ENCODE data around the gene SLC14A1.

SLC14A1 gene

GRCh38 chr18:45724601-45725000 is 620 bp downstream of the SLC14A1 start:
- H3K27ac ChIP-seq (ENCODE audit: low read length) = no peak overlapping the region
- no peak for DNase-seq (ENCODE audit: low read depth, low spot score)
- no peaks in the 10 kb centered on the region for H3K27me3 ChIP-seq (ENCODE audit: control insufficient read depth, insufficient read depth, low read length)
- no peaks in the 10 kb centered on the region for H3K9me3 ChIP-seq (ENCODE audit: control insufficient read depth, insufficient read depth, low read length)
- no peaks in the 10 kb centered on the region for H3K4me1 ChIP-seq (ENCODE audit: control insufficient read depth, insufficient read depth, low read length)
- WGBS (ENCODE audit: insufficient coverage, insufficient read length) = no CpG with 5 or more reads among the region's 4 CpGs
- H3K4me3 ChIP-seq (ENCODE audit: low read length) = no peak overlapping the region
- H3K36me3 ChIP-seq (ENCODE audit: control insufficient read depth, insufficient read depth, low read length) = no peaks in the 10 kb centered on the region

- Histone ChIP-seq H3K36me3 (ENCODE audit: control insufficient read depth, insufficient read depth, low read length) (no peaks in the 10 kb centered on the region), H3K4me1 (ENCODE audit: control insufficient read depth, insufficient read depth, low read length) (no peaks in the 10 kb centered on the region), H3K27ac (ENCODE audit: low read length) (no peak overlapping the region), H3K9me3 (ENCODE audit: control insufficient read depth, insufficient read depth, low read length) (no peaks in the 10 kb centered on the region), H3K27me3 (ENCODE audit: control insufficient read depth, insufficient read depth, low read length) (no peaks in the 10 kb centered on the region), H3K4me3 (ENCODE audit: low read length) (no peak overlapping the region)
- WGBS (ENCODE audit: insufficient coverage, insufficient read length) = no CpG with 5 or more reads among the region's 4 CpGs
- DNase-seq (ENCODE audit: low read depth, low spot score) = no peak
Measured at GRCh38 chr18:45725336-45725735, 1.4 kb downstream of the SLC14A1 start.

- H3K9me3 ChIP-seq (ENCODE audit: control insufficient read depth, insufficient read depth, low read length) = no peaks in the 10 kb centered on the region
- DNase-seq (ENCODE audit: low read depth, low spot score) = no peak
- H3K4me3 ChIP-seq (ENCODE audit: low read length) = no peak overlapping the region
- H3K36me3 ChIP-seq (ENCODE audit: control insufficient read depth, insufficient read depth, low read length) = no peaks in the 10 kb centered on the region
- H3K27me3 ChIP-seq (ENCODE audit: control insufficient read depth, insufficient read depth, low read length) = no peaks in the 10 kb centered on the region
- WGBS (ENCODE audit: insufficient coverage, insufficient read length) = no CpG with 5 or more reads among the region's 3 CpGs
- H3K4me1 ChIP-seq (ENCODE audit: control insufficient read depth, insufficient read depth, low read length) = no peaks in the 10 kb centered on the region
- no peak overlapping the region for H3K27ac ChIP-seq (ENCODE audit: low read length)
Measured at GRCh38 chr18:45726603-45727002, 2.6 kb downstream of the SLC14A1 start.

- DNase-seq (ENCODE audit: low read depth, low spot score) = no peak
- no peaks in the 10 kb centered on the region for H3K4me1 ChIP-seq (ENCODE audit: control insufficient read depth, insufficient read depth, low read length)
- no peaks in the 10 kb centered on the region for H3K9me3 ChIP-seq (ENCODE audit: control insufficient read depth, insufficient read depth, low read length)
- no peaks in the 10 kb centered on the region for H3K36me3 ChIP-seq (ENCODE audit: control insufficient read depth, insufficient read depth, low read length)
- H3K27me3 ChIP-seq (ENCODE audit: control insufficient read depth, insufficient read depth, low read length) = no peaks in the 10 kb centered on the region
- no CpG with 5 or more reads among the region's 18 CpGs for WGBS (ENCODE audit: insufficient coverage, insufficient read length)
- no peak overlapping the region for H3K4me3 ChIP-seq (ENCODE audit: low read length)
- H3K27ac ChIP-seq (ENCODE audit: low read length) = no peak overlapping the region
Measured at GRCh38 chr18:45727068-45727467, 3.1 kb downstream of the SLC14A1 start.

GRCh38 chr18:45728336-45729010 is 4.5 kb downstream of the SLC14A1 start:
- no peak for DNase-seq (ENCODE audit: low read depth, low spot score)

GRCh38 chr18:45730832-45731575 is 7.0 kb downstream of the SLC14A1 start:
- Histone ChIP-seq H3K27ac (ENCODE audit: low read length) (no peak overlapping the region), H3K4me1 (ENCODE audit: control insufficient read depth, insufficient read depth, low read length) (no peaks in the 10 kb centered on the region), H3K4me3 (ENCODE audit: low read length) (no peak overlapping the region), H3K27me3 (ENCODE audit: control insufficient read depth, insufficient read depth, low read length) (no peaks in the 10 kb centered on the region), H3K36me3 (ENCODE audit: control insufficient read depth, insufficient read depth, low read length) (no peaks in the 10 kb centered on the region), H3K9me3 (ENCODE audit: control insufficient read depth, insufficient read depth, low read length) (no peaks in the 10 kb centered on the region)
- DNase-seq (ENCODE audit: low read depth, low spot score) = no peak
- no CpG with 5 or more reads among the region's 6 CpGs for WGBS (ENCODE audit: insufficient coverage, insufficient read length)

More at GRCh38 chr18:45728336-45729010, 4.5 kb downstream of the SLC14A1 start:
- H3K4me1 ChIP-seq (ENCODE audit: control insufficient read depth, insufficient read depth, low read length) = no peaks in the 10 kb centered on the region
- no peak overlapping the region for H3K27ac ChIP-seq (ENCODE audit: low read length)
- no peaks in the 10 kb centered on the region for H3K9me3 ChIP-seq (ENCODE audit: control insufficient read depth, insufficient read depth, low read length)
- H3K36me3 ChIP-seq (ENCODE audit: control insufficient read depth, insufficient read depth, low read length) = no peaks in the 10 kb centered on the region
- no CpG with 5 or more reads among the region's 2 CpGs for WGBS (ENCODE audit: insufficient coverage, insufficient read length)
- H3K27me3 ChIP-seq (ENCODE audit: control insufficient read depth, insufficient read depth, low read length) = no peaks in the 10 kb centered on the region
- no peak overlapping the region for H3K4me3 ChIP-seq (ENCODE audit: low read length)

- WGBS (ENCODE audit: insufficient coverage, insufficient read length) = no CpG with 5 or more reads among the region's 2 CpGs
- Histone ChIP-seq H3K27me3 (ENCODE audit: control insufficient read depth, insufficient read depth, low read length) (no peaks in the 10 kb centered on the region), H3K36me3 (ENCODE audit: control insufficient read depth, insufficient read depth, low read length) (no peaks in the 10 kb centered on the region), H3K27ac (ENCODE audit: low read length) (no peak overlapping the region), H3K9me3 (ENCODE audit: control insufficient read depth, insufficient read depth, low read length) (no peaks in the 10 kb centered on the region), H3K4me1 (ENCODE audit: control insufficient read depth, insufficient read depth, low read length) (no peaks in the 10 kb centered on the region), H3K4me3 (ENCODE audit: low read length) (no peak overlapping the region)
- no peak for DNase-seq (ENCODE audit: low read depth, low spot score)
Measured at GRCh38 chr18:45731716-45732115, 7.7 kb downstream of the SLC14A1 start.

- Histone ChIP-seq H3K4me3 (ENCODE audit: low read length) (no peak overlapping the region), H3K27me3 (ENCODE audit: control insufficient read depth, insufficient read depth, low read length) (no peaks in the 10 kb centered on the region), H3K4me1 (ENCODE audit: control insufficient read depth, insufficient read depth, low read length) (no peaks in the 10 kb centered on the region), H3K9me3 (ENCODE audit: control insufficient read depth, insufficient read depth, low read length) (no peaks in the 10 kb centered on the region), H3K27ac (ENCODE audit: low read length) (no peak overlapping the region), H3K36me3 (ENCODE audit: control insufficient read depth, insufficient read depth, low read length) (no peaks in the 10 kb centered on the region)
- peak; percentile 31 for DNase-seq (ENCODE audit: low read depth, low spot score)
- WGBS (ENCODE audit: insufficient coverage, insufficient read length) = no CpG with 5 or more reads among the region's 7 CpGs
Measured at GRCh38 chr18:45733535-45733934, 9.6 kb downstream of the SLC14A1 start.

GRCh38 chr18:45734505-45734904 is 10.5 kb downstream of the SLC14A1 start:
- Histone ChIP-seq H3K9me3 (ENCODE audit: control insufficient read depth, insufficient read depth, low read length) (no peaks in the 10 kb centered on the region), H3K36me3 (ENCODE audit: control insufficient read depth, insufficient read depth, low read length) (no peaks in the 10 kb centered on the region), H3K4me3 (ENCODE audit: low read length) (no peak overlapping the region), H3K4me1 (ENCODE audit: control insufficient read depth, insufficient read depth, low read length) (no peaks in the 10 kb centered on the region), H3K27me3 (ENCODE audit: control insufficient read depth, insufficient read depth, low read length) (no peaks in the 10 kb centered on the region), H3K27ac (ENCODE audit: low read length) (no peak overlapping the region)
- no peak for DNase-seq (ENCODE audit: low read depth, low spot score)
- WGBS (ENCODE audit: insufficient coverage, insufficient read length) = no CpG with 5 or more reads among the region's 5 CpGs

GRCh38 chr18:45734944-45735343 is 11.0 kb downstream of the SLC14A1 start:
- Histone ChIP-seq H3K4me3 (ENCODE audit: low read length) (no peak overlapping the region), H3K27ac (ENCODE audit: low read length) (no peak overlapping the region), H3K4me1 (ENCODE audit: control insufficient read depth, insufficient read depth, low read length) (peaks cover 1% of the 10 kb centered on the region; the same call in 1 of the 2 replicates), H3K27me3 (ENCODE audit: control insufficient read depth, insufficient read depth, low read length) (no peaks in the 10 kb centered on the region), H3K9me3 (ENCODE audit: control insufficient read depth, insufficient read depth, low read length) (no peaks in the 10 kb centered on the region), H3K36me3 (ENCODE audit: control insufficient read depth, insufficient read depth, low read length) (no peaks in the 10 kb centered on the region)
- no CpG with 5 or more reads among the region's 6 CpGs for WGBS (ENCODE audit: insufficient coverage, insufficient read length)
- no peak for DNase-seq (ENCODE audit: low read depth, low spot score)

GRCh38 chr18:45738660-45739059 is 14.7 kb downstream of the SLC14A1 start:
- no peaks in the 10 kb centered on the region for H3K36me3 ChIP-seq (ENCODE audit: control insufficient read depth, insufficient read depth, low read length)
- peaks cover 2% of the 10 kb centered on the region; the same call in 1 of the 2 replicates for H3K4me1 ChIP-seq (ENCODE audit: control insufficient read depth, insufficient read depth, low read length)
- H3K9me3 ChIP-seq (ENCODE audit: control insufficient read depth, insufficient read depth, low read length) = no peaks in the 10 kb centered on the region
- no peak for DNase-seq (ENCODE audit: low read depth, low spot score)
- H3K4me3 ChIP-seq (ENCODE audit: low read length) = no peak overlapping the region
- no peak overlapping the region for H3K27ac ChIP-seq (ENCODE audit: low read length)
- no peaks in the 10 kb centered on the region for H3K27me3 ChIP-seq (ENCODE audit: control insufficient read depth, insufficient read depth, low read length)
